Breast epithelium (tissue), 3 donors: ENCODE data around the gene CLSTN1.

ENCODE experiments used
- CTCF ChIP-seq, 3 donors: fragments of 450-650 bp; IDR thresholded peaks; one replicate each; pipeline ENCODE4 v1.5.1; 2016 to 2017; ENCODE audit warnings: antibody characterized with exemption in 3 of 3, mild to moderate bottlenecking in 3 of 3, moderate library complexity in 3 of 3
- POLR2A ChIP-seq: fragments of 450-650 bp; IDR thresholded peaks from one replicate; pipeline ENCODE4 v1.6.1; 2016; ENCODE audit warnings: antibody characterized with exemption, mild to moderate bottlenecking, moderate library complexity
- POLR2AphosphoS5 ChIP-seq, 3 donors: sonication (generic); formaldehyde crosslinking; IDR thresholded peaks; one replicate each; pipeline ENCODE4 v1.6.1; 2017; ENCODE audit warnings: antibody characterized with exemption in 3 of 3

DNA sequence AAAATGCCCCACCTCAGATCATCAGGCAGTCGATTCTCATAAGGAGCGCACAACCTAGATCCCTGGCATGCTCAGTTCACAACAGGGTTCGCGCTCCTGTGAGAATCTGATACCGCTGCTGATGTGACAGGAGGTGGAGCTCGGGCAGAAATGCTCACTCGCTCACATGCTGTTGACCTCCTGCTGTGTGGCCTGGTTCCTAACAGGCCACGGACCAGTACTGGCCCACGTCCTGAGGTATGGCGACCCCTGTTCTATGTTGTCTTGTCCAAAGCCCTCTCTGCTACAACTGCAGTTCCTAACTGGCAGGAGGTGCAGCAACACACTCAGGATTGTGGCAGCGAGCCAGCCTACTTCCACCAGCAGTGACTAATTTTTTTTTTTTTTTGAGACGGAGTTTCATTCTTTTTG lies 70.6 kb downstream of the CLSTN1 start:
- TF ChIP-seq CTCF (IDR thresholded peaks at IDR 0.05) (no peak), POLR2A (no peak), POLR2AphosphoS5 (IDR thresholded peaks at IDR 0.05) (no peak)
